Fibroblast of skin of back (primary cell): ENCODE measurements around the gene ANAPC13. TPM values are rescaled to one million over a fixed set of nuclear protein-coding genes. Genes with fewer than 3 reads are reported as not detected.

Experiments used
- DNase-seq: peaks from one replicate; pipeline ENCODE4 v3.0.0-alpha.2; 2013
- polyA plus RNA-seq, 2 experiments: library from polyadenylated mRNA; unstranded; fragments of 120-200 nt; gene quantifications; one replicate each; pipeline ENCODE4 v1.2.1, GENCODE V29; 2013; ENCODE audit not compliant: insufficient read length in 2 of 2

ANAPC13 gene
- 61.7 TPM for polyA plus RNA-seq (2013, experiment 1 of 2; ENCODE audit: insufficient read length)
- polyA plus RNA-seq (2013, experiment 2 of 2; ENCODE audit: insufficient read length) = 59.8 TPM

GRCh38 chr3:134485718-134486576 lies at the start of gene ANAPC13, which contains the start of gene CEP63:
ANAPC13 (minus strand) TSS chr3:134485985; CDS start chr3:134482904, 3,081 bp downstream.
CEP63 (plus strand) TSS chr3:134486057; CDS start chr3:134495321, 9,264 bp downstream.
- peak; percentile 100 for DNase-seq

GRCh38 chr3:134535186-134535970 lies 49.6 kb upstream of the ANAPC13 start:
- no peak for DNase-seq

- DNase-seq = no peak
Measured at GRCh38 chr3:134533493-134533892, 47.7 kb upstream of the ANAPC13 start.

- DNase-seq = no peak
Measured at GRCh38 chr3:134527538-134528186, 41.9 kb upstream of the ANAPC13 start.

DNA sequence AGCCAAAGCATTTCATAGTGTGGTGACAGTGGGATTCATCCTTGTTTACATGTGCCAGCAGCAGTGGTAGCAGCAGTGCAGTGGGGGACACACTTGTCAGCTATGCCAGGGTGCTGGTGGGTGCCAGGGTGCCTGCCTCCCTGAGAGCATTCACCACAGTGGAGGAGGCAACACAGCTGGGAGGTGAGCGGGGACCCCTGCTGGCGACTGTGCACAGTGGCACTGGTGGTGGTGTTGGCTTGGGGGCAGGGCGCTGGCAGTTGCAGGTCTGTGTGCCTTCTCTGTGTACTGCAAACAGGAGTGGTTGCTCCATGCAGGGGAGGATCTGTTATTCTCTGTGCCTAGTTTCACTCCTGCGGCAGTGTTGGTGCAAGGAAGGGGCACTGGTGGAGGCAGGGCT lies 41.3 kb upstream of the ANAPC13 start:
- no peak for DNase-seq

DNA sequence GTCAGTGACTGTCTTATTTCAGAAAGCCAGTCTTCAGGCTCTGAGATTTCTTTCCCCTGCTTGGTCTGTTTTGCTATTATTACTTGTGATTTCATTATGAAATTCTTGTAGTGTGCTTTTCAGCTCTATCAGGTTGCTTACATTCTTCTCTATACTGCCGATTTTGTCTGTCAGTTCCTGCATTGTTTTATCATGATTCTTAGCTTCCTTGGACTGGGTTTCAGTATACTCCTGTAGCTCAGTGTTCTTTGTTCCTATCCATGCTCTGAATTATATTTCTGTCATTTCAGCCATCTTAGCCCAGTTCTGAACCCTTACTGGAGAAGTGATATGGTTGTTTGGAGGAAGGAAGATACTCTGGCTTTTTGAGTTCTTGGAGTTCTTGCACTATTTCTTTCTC lies 40.5 kb upstream of the ANAPC13 start:
- DNase-seq = peak; percentile 6

GRCh38 chr3:134525293-134525692 lies 39.5 kb upstream of the ANAPC13 start:
- DNase-seq = no peak

DNA sequence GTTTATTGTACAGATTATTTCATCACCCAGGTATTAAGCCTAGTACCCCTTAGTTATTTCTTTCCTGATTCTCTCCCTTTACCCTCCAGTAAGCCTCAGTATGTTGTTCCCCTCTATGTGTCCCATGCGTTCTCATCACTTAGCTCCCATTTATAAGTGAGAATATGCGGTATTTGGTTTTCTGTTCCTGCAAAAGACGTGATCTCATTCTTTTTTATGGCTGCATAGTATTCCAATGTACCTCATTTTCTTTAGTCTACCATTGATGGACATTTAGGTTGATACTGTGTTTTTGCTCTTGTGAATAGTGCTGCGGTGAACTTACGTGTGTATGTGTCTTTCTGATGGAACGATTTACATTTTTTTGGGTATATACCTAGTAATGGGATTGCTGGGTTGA lies 36.8 kb upstream of the ANAPC13 start:
- DNase-seq = no peak

GRCh38 chr3:134517791-134518190 lies 32.0 kb upstream of the ANAPC13 start:
- DNase-seq = peak; percentile 65

GRCh38 chr3:134516905-134517304 lies 31.1 kb upstream of the ANAPC13 start:
- DNase-seq = peak; percentile 21

DNA sequence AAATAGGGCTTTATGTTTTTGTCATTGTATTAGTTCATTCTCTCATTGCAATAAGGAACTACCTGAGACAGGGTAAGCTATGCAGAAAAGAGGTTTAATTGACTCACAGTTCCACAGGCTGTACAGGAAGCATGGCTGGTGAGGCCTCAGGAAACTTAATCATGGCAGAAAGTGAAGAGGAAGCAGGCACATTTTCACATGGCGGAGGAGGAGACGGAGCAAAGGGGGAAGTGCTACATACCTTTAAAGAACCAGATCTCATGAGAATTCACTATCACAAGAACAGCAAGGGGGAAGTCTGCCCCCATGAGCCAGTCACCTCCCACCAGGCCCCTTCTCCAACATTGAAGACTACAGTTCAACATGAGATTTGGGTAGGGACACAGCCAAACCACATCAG lies 25.7 kb upstream of the ANAPC13 start:
- no peak for DNase-seq

DNA sequence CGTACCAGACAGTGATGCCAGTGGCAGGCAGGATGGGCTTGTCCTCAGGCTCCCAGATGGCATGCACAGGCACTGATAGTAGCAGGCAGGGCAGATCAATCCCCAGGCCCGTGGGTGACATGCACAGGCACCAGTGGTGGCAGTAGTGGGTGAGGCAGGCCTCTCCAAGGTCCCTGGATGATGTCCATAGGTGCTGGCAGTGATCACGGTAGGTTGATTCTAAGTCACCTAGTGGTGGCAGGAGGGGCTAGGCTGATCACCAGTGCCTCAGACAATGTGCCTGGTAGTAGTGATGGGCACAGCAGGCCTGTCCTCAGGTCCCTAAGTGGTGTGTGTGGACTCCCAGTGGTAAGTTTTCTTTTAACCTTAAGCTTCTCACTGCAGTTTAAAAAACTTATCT lies 19.7 kb upstream of the ANAPC13 start:
- DNase-seq = no peak

- no peak for DNase-seq
Measured at GRCh38 chr3:134504132-134504531, 18.3 kb upstream of the ANAPC13 start.

DNA sequence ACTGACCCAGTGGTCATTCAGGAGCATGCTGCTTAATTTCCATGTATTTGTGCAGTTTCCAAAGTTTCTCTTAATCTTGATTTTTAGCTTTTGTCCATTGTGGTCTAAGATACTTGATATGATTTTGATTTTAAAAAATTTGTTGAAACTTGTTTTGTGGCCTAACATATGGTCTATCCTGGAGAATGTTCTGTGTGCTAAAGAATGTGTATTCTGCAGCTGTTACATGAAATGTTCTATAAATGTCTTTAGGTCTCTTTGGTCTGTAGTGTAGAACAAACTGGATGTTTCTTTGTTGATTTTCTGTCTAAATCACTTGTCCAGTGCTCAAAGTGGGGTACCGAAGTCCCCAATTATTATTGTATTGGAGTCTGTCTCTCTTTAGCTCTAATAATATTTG lies 17.5 kb upstream of the ANAPC13 start:
- no peak for DNase-seq

- DNase-seq = no peak
Measured at GRCh38 chr3:134496471-134497071, 10.8 kb upstream of the ANAPC13 start.

GRCh38 chr3:134495980-134496379 lies 10.2 kb upstream of the ANAPC13 start:
- no peak for DNase-seq

DNA sequence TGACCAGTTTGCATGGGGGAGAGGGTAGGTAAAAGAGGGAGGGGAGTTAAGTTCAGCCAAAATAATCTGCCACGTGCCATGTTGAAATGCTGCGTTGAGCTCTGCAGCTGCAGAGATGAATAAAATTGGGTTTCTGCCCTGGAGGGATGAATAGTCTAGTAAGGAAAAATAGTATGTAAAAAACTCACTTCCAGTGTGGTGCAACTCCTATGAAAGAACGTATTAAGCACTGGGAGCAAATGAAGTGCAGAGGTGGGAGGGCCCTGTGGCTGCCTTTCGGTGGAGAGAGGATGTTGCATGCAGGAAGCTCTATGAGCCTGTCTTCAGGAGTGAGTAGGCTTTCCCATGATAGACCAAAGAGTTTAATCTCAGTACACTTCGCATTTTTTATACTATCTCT lies 8.7 kb upstream of the ANAPC13 start:
- no peak for DNase-seq

DNA sequence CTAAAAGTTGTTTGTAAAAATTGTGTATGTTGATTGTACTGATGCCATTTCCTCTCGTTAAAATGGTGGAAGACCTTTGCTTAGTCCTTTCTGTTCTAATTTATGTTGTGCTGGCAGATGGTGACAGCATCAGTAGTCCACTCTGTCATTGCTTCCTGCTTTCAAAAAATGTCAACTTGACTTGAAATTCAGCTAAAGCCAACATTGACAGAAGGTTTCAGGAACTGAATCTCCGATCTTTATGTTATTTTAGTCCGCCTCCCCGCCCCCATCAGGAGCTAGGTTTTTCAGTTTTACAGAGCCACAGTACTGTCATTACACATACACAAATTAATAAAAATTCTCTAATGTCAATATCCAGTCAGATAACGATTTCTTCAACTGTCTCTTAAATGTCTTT lies 1.6 kb upstream of the ANAPC13 start:
- no peak for DNase-seq

- DNase-seq = no peak
Measured at GRCh38 chr3:134486577-134487041, 824 bp upstream of the ANAPC13 start.

DNA sequence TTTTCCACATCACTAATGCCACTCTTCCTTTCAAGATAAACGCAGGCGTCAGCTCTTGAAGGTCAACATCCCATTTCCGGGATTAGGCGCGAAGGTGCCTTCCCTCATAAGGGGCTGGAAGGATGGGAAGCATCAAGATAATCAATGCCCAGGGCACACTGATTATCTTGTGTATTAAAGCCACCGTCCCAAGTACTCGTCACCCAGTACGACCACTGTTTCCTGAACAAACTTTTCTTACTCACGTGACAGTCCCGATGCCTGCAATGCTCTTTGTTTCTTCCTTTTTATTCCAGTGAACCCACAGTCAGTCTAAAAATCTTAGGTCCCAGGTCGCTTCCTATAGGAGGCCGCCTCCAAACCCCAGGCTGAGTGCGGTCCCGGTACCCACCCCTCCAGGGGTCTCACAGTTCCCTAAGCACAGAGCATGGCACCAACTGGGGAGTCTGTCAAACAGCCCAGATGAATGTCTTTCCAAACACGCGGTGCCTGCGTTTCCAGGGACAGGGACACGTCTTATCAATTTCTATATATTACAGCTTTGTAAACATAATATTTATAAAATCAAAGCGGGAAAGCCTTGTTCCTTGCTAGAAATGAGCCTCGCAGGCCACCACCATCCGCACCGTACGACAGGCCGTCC lies 589 bp downstream of the ANAPC13 start:
- peak; percentile 42 for DNase-seq

DNA sequence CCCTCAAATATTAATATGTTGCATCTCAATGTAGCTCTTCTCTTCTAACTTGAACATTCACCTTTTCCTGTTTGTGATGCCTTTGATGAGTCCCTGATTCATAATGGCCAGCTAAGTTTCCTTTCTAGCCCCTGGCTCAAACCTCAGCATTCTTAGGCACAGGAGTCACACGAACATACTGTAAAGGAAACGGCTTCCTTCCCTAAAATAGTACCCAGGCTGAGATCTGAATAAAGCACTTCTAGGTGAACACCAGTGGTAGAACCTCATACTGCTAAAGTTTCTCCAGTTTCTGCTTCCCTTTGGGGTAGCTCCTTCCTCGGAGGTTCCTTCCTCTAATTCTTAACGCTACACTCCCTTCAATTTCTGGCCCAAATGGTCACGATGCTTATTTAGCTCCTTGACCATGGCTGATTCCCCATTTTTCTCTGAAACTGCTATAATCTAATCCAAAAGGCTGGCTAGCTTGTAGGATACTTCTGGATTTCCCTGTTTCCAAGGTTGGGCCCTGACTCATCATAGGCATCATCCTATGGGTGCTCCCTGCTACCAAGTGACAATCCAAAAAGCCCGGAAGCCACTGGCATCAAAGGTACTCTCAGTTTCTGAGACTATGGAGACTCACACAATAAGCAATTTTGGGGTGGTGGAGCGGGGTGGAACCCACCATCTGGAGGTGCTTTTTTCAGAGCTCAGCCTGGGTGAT lies 2.4 kb downstream of the ANAPC13 start:
- peak; percentile 88 for DNase-seq
